Endothelial cell of umbilical vein (primary cell): ENCODE measurements around the gene KDM3B. TPM values are rescaled to one million over a fixed set of nuclear protein-coding genes. Genes with fewer than 3 reads are reported as not detected.

Source experiments
- BruUV-seq: library from RNA; stranded (reverse); fragments of 400-500 nt; replicated peaks from 2 replicates; lab custom pipeline; 2021; lab: Mats Ljungman, UMichigan
- CTCF ChIA-PET: fragments of 300-600, 350-600 bp; sonication (Branson Sonifier 250); formaldehyde crosslinking; loops from one replicate; lab custom pipeline; 2021; ENCODE audit warnings: antibody characterized with exemption, inconsistent platforms; lab: Charles Lee
- POLR2A ChIA-PET: fragments of 300-600, 350-600 bp; sonication (Branson Sonifier 250); formaldehyde crosslinking; loops from one replicate; lab custom pipeline; 2021; ENCODE audit warnings: antibody characterized with exemption, inconsistent platforms; lab: Charles Lee
- DNase-seq: peaks from one replicate; pipeline ENCODE4 v3.0.0-alpha.2; 2011; ENCODE audit warnings: low read depth, low spot score
- FAIRE-seq: peaks from 2 replicates; lab custom pipeline; 2011; peaks lifted over from hg19 to GRCh38; lab: Jason Lieb, UNC
- H2AFZ ChIP-seq: 2 replicates; pipeline ENCODE4 v1.6.0; 2012; ENCODE audit warnings: low read depth, low read length, control low read depth, inconsistent platforms
- H3K27ac ChIP-seq: 2 replicates; pipeline ENCODE4 v1.5.1; 2011; ENCODE audit warnings: low read depth, mild to moderate bottlenecking, control low read depth, low read length, moderate library complexity; ENCODE audit not compliant: insufficient read depth
- H3K27me3 ChIP-seq, 2 experiments: 2 replicates each; pipeline versions ENCODE4 v1.6.0 to v1.6.1; 2011; ENCODE audit warnings: low read length in 2 of 2, mixed read lengths in 1 of 2; ENCODE audit not compliant: control insufficient read depth in 2 of 2, insufficient read depth in 2 of 2
- H3K36me3 ChIP-seq, 2 experiments: 2 replicates in 1 of 2; 3 replicates in 1 of 2; pipeline ENCODE4 v1.5.1; 2011; ENCODE audit warnings: low read length in 2 of 2, mild to moderate bottlenecking in 1 of 2, moderate library complexity in 1 of 2; ENCODE audit not compliant: control insufficient read depth in 2 of 2, insufficient read depth in 2 of 2; ENCODE audit errors: extremely low read depth in 1 of 2
- H3K4me1 ChIP-seq: 3 replicates; pipeline ENCODE4 v1.5.1; 2011; ENCODE audit warnings: mild to moderate bottlenecking, low read length; ENCODE audit not compliant: control insufficient read depth, insufficient read depth; ENCODE audit errors: extremely low read depth
- H3K4me2 ChIP-seq: 2 replicates; pipeline ENCODE4 v1.6.1; 2011; ENCODE audit warnings: low read length, control low read depth, mixed read lengths; ENCODE audit not compliant: insufficient read depth
- H3K4me3 ChIP-seq, 3 experiments: fragments of 200-600 bp in 1 of 3; sonication (generic), shearing (Covaris generic) in 1 of 3; replicated peaks in 1 of 3; 2 replicates each; pipeline ENCODE4 v1.5.1; 2011 to 2016; ENCODE audit warnings: control low read depth in 3 of 3, low read length in 3 of 3, mild to moderate bottlenecking in 2 of 3, inconsistent platforms in 1 of 3, low read depth in 1 of 3, moderate library complexity in 1 of 3; ENCODE audit not compliant: insufficient read depth in 1 of 3
- H3K79me2 ChIP-seq: 2 replicates; pipeline ENCODE4 v1.6.0; 2012; ENCODE audit warnings: low read length, inconsistent platforms; ENCODE audit not compliant: control insufficient read depth, insufficient read depth
- H3K9ac ChIP-seq: replicated peaks from 2 replicates; pipeline ENCODE3; 2011; ENCODE audit warnings: low read length, control low read depth; ENCODE audit not compliant: insufficient read depth; ENCODE audit errors: extremely low read depth
- H3K9me1 ChIP-seq: replicated peaks from 3 replicates; pipeline ENCODE4 v1.6.0; 2011; ENCODE audit warnings: mild to moderate bottlenecking, low read length; ENCODE audit not compliant: control insufficient read depth, insufficient read depth; ENCODE audit errors: extremely low read depth
- H3K9me3 ChIP-seq: replicated peaks from 2 replicates; pipeline ENCODE4 v1.5.1; 2012; ENCODE audit warnings: low read length, inconsistent platforms; ENCODE audit not compliant: control insufficient read depth, insufficient read depth
- H4K20me1 ChIP-seq: replicated peaks from 2 replicates; pipeline ENCODE3; 2011; ENCODE audit warnings: mild to moderate bottlenecking, low read length; ENCODE audit not compliant: control insufficient read depth, insufficient read depth; ENCODE audit errors: extremely low read depth
- EZH2 ChIP-seq: IDR thresholded peaks from 2 replicates; pipeline ENCODE4 v1.6.1; 2012; ENCODE audit warnings: borderline replicate concordance, low read depth, mild to moderate bottlenecking, moderate library complexity, low read length, inconsistent platforms; ENCODE audit not compliant: severe bottlenecking
- FOS ChIP-seq: IDR thresholded peaks from 2 replicates; pipeline ENCODE4 v1.6.1; 2011; ENCODE audit warnings: mild to moderate bottlenecking, low read length, moderate library complexity, borderline replicate concordance; ENCODE audit not compliant: insufficient read depth
- GATA2 ChIP-seq: IDR thresholded peaks from 2 replicates; pipeline ENCODE4 v1.7.0; 2011; ENCODE audit warnings: low read depth, mild to moderate bottlenecking, moderate library complexity, mixed read lengths, low read length; ENCODE audit not compliant: insufficient read length, insufficient read depth
- JUN ChIP-seq: IDR thresholded peaks from 2 replicates; pipeline ENCODE4 v1.6.1; 2011; ENCODE audit warnings: borderline replicate concordance, low read depth; ENCODE audit not compliant: insufficient read length, insufficient read depth
- MYC ChIP-seq: IDR thresholded peaks from one replicate; pipeline ENCODE4 v1.6.1; 2011; ENCODE audit warnings: mild to moderate bottlenecking, low read depth, low read length
- POLR2A ChIP-seq: IDR thresholded peaks from 2 replicates; pipeline ENCODE4 v1.6.1; 2012; ENCODE audit warnings: low read depth, mild to moderate bottlenecking, control low read depth, low read length
- POLR2AphosphoS5 ChIP-seq: IDR thresholded peaks from 2 replicates; pipeline ENCODE4 v1.6.1; 2012; ENCODE audit warnings: low read depth, mild to moderate bottlenecking, control low read depth, low read length, moderate library complexity; ENCODE audit not compliant: insufficient read depth
- dilution Hi-C: fragments of 300-500 bp; cut with MboI; formaldehyde crosslinking; loops from one replicate; pipeline ENCODE4 v1.15.0; 2019; ENCODE audit warnings: low sequenced_read_pairs; ENCODE audit not compliant: extremely low pct_ligation_motif_present
- intact Hi-C: fragments of 100-400 bp; cut with micrococcal nuclease; formaldehyde crosslinking; loops from one replicate; pipeline ENCODE4 v1.10.0; 2022
- polyA plus RNA-seq, 4 experiments: library from polyadenylated mRNA; depleted of rRNA in 3 of 4; stranded (reverse) in 3 of 4; unstranded in 1 of 4; fragments of >200 nt; gene quantifications; 2 replicates each; pipeline versions ENCODE4 v1.2.1 to v1.2.3, GENCODE V29; 2011 to 2012; ENCODE audit warnings: missing spikeins in 1 of 4
- total RNA-seq: library from RNA; stranded (reverse); gene quantifications from 2 replicates; pipeline ENCODE4 v1.2.3, GENCODE V29; 2021

Gene KDM3B
- total and polyA plus RNA-seq, 2 donors (not counting 3 experiments of a cell fraction or from before 2014, with no cell fraction given), result 19.0 to 55.7 TPM

GRCh38 chr5:138303372-138303771 lies 49.1 kb upstream of the KDM3B start:
- ChIA-PET POLR2A (no interaction called here), CTCF (no interaction called here)
- BruUV-seq, result no TSS peak
- H3K36me3 ChIP-seq, result peaks cover 0 to 2% of the 10 kb centered on the region in 2 experiments
- no peaks in the 10 kb centered on the region for H3K4me1 ChIP-seq
- DNase-seq (peak; percentile 12), FAIRE-seq (no peak)
- no peaks in the 10 kb centered on the region for H3K79me2 ChIP-seq
- no peak overlapping the region for H3K27ac ChIP-seq
- no peak overlapping the region for H3K4me3 ChIP-seq
- no peak overlapping the region for H3K9ac ChIP-seq
- no peaks in the 10 kb centered on the region for H3K9me1 ChIP-seq
- no peak overlapping the region for H2AFZ ChIP-seq
- TF ChIP-seq FOS, result peak; percentile 26
- TF ChIP-seq GATA2, result no peak
- no peak for TF ChIP-seq EZH2
- TF ChIP-seq MYC, result no peak
- TF ChIP-seq POLR2AphosphoS5, result no peak
- no peak for TF ChIP-seq POLR2A
- intact Hi-C loops, result no loop called here
- no peaks in the 10 kb centered on the region for H3K27me3 ChIP-seq
- no peaks in the 10 kb centered on the region for H4K20me1 ChIP-seq
- H3K4me2 ChIP-seq, result no peak overlapping the region
- no peaks in the 10 kb centered on the region for H3K9me3 ChIP-seq
- dilution Hi-C loops, result no loop called here

- no peak overlapping the region for H2AFZ ChIP-seq
- no peak overlapping the region for H3K27ac ChIP-seq
- H3K36me3 ChIP-seq, result peaks cover 0 to 2% of the 10 kb centered on the region in 2 experiments
- H3K9me1 ChIP-seq, result no peaks in the 10 kb centered on the region
- BruUV-seq, result no TSS peak
- CTCF ChIA-PET, result interaction anchor here (0.7 to 1.2 kb wide), 2 partner anchors 12 to 45 kb away, joined by 3 read pairs; no protein-coding TSS in a partner anchor
- POLR2A ChIA-PET, result no interaction called here
- H3K4me1 ChIP-seq, result no peaks in the 10 kb centered on the region
- H3K4me3 ChIP-seq, result no peak overlapping the region
- H3K9ac ChIP-seq, result no peak overlapping the region
- no peak for DNase-seq
- no peaks in the 10 kb centered on the region for H3K9me3 ChIP-seq
- no peaks in the 10 kb centered on the region for H4K20me1 ChIP-seq
- H3K27me3 ChIP-seq, result no peaks in the 10 kb centered on the region
- no peak overlapping the region for H3K4me2 ChIP-seq
- no peaks in the 10 kb centered on the region for H3K79me2 ChIP-seq
- TF ChIP-seq POLR2A (no peak), POLR2AphosphoS5 (no peak), JUN (no peak)
- FAIRE-seq, result no peak
- intact Hi-C loops (no loop called here), dilution Hi-C loops (no loop called here)
These were observed 46.7 kb upstream of the KDM3B start for GRCh38 chr5:138305797-138306196.
